SU-DHL-6 (cell line): ENCODE measurements around the gene RPL10.

Experiments used
- H2AFZ ChIP-seq: fragments of 200-600 bp; sonication (generic); 2 replicates; pipeline ENCODE4 v1.6.1; 2014; ENCODE audit warnings: low read depth, mild to moderate bottlenecking, moderate library complexity, mixed read lengths, antibody characterized with exemption, low read length; ENCODE audit not compliant: severe bottlenecking
- H3F3A ChIP-seq: fragments of 200-600 bp; shearing (Covaris generic); 2 replicates; pipeline ENCODE4 v1.6.0; 2016; ENCODE audit warnings: antibody characterized with exemption, mild to moderate bottlenecking; ENCODE audit not compliant: insufficient read depth
- H3K27ac ChIP-seq: fragments of 200-600 bp; sonication (generic); 2 replicates; pipeline ENCODE4 v1.5.1; 2016; ENCODE audit warnings: low read depth, mild to moderate bottlenecking, low read length, moderate library complexity, mixed read lengths
- H3K27me3 ChIP-seq: fragments of 200-600 bp; sonication (generic), shearing (Covaris generic); 2 replicates; pipeline ENCODE4 v1.6.0; 2014; ENCODE audit warnings: mild to moderate bottlenecking, low read length
- H3K36me3 ChIP-seq: fragments of 200-600 bp; sonication (generic); 2 replicates; pipeline ENCODE4 v1.6.1; 2014; ENCODE audit warnings: mild to moderate bottlenecking, low read length, mixed read lengths
- H3K4me2 ChIP-seq: fragments of 300-600, 200-600 bp; shearing (Covaris generic), sonication (generic); 2 replicates; pipeline ENCODE4 v1.6.0; 2014; ENCODE audit warnings: low read length, low read depth, mild to moderate bottlenecking; ENCODE audit not compliant: poor library complexity, severe bottlenecking
- H3K4me3 ChIP-seq: fragments of 200-600 bp; sonication (generic); 2 replicates; pipeline ENCODE4 v1.5.1; 2014; ENCODE audit warnings: antibody characterized with exemption, low read length, mild to moderate bottlenecking, mixed read lengths; ENCODE audit not compliant: insufficient read depth, poor library complexity, severe bottlenecking
- H3K79me2 ChIP-seq: fragments of 200-600 bp; sonication (generic); 2 replicates; pipeline ENCODE4 v1.6.1; 2014; ENCODE audit warnings: mild to moderate bottlenecking, low read length, moderate library complexity; ENCODE audit not compliant: insufficient read depth
- H3K9ac ChIP-seq: fragments of 200-600 bp; sonication (generic); 2 replicates; pipeline ENCODE4 v1.7.0; 2014; ENCODE audit warnings: mild to moderate bottlenecking, low read length
- H3K9me2 ChIP-seq: fragments of 200-600 bp; sonication (generic); replicated peaks from 2 replicates; pipeline ENCODE4 v1.6.1; 2014; ENCODE audit warnings: low read length; ENCODE audit not compliant: insufficient read depth
- H3K9me3 ChIP-seq: fragments of 200-600 bp; sonication (generic); 2 replicates; pipeline ENCODE4 v1.6.1; 2014; ENCODE audit warnings: low read length, mixed read lengths; ENCODE audit not compliant: insufficient read depth
- H4K20me1 ChIP-seq: fragments of 200-600 bp; sonication (generic); 2 replicates; pipeline ENCODE4 v1.6.1; 2014; ENCODE audit warnings: low read depth, mild to moderate bottlenecking, antibody characterized with exemption, low read length, moderate library complexity, mixed read lengths
- EZH2phosphoT487 ChIP-seq: fragments of 200-600 bp; sonication (generic), shearing (Covaris generic); conservative IDR thresholded peaks from 2 replicates; pipeline ENCODE4 v1.6.1; 2018; ENCODE audit warnings: mild to moderate bottlenecking, antibody characterized with exemption, low read length, moderate library complexity, mixed read lengths
- TF ChIP-seq, protein P1 (sequence below): fragments of 200-600 bp; sonication (generic); IDR thresholded peaks from one replicate; pipeline ENCODE4 v1.5.1; 2017; ENCODE audit warnings: antibody characterized with exemption, mild to moderate bottlenecking, low read length, moderate library complexity; ENCODE audit not compliant: insufficient read depth, poor library complexity, severe bottlenecking

The RPL10 gene

DNA sequence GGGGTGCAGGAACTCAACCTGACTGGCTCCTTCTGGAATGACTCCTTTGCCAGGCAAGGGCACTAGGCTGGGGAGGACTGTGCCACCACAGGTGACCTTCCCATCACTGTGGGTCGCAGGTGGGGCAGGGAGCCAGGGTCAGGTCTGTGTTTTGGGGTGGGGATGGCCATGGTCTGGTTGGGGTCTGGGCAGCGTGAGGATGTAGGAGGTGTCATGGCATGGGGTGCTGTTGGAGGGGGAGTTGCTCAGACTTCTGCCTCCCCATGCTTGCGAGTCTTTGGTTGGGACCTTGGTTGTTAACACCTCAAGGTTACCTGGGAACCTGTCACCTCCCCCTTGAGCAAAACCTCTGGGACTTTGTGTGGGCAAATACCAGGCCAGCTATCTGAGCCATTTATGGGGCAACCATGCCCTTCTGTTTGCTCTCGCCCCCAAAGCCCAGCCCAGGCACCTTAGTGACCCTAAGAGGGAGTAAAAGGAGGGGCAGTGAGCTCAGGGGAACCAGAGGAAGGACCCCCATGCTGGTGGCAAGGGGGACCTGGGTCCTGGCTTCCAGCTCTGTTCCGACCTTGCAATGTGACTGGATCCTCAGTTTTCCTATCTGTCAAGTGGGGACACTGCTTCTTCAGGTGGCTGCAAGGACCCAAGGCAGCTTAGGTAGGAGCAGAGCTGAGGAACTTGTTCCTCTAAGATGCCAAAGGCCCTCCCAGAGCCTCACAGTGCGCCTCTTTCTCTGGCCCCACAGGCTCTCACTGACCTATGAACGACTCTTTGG is 36.4 kb downstream of the RPL10 start:
- no peaks in the 10 kb centered on the region for H3K27me3 ChIP-seq
- H3K27ac ChIP-seq, result no peak overlapping the region
- no peak overlapping the region for H3K4me2 ChIP-seq
- no peak overlapping the region for H3K4me3 ChIP-seq
- no peaks in the 10 kb centered on the region for H3K36me3 ChIP-seq
- H3F3A ChIP-seq, result peaks cover 5% of the 10 kb centered on the region; the same call in 1 of the 2 replicates
- H2AFZ ChIP-seq, result no peak overlapping the region
- H3K9ac ChIP-seq, result no peak overlapping the region
- TF ChIP-seq, protein P1, sequence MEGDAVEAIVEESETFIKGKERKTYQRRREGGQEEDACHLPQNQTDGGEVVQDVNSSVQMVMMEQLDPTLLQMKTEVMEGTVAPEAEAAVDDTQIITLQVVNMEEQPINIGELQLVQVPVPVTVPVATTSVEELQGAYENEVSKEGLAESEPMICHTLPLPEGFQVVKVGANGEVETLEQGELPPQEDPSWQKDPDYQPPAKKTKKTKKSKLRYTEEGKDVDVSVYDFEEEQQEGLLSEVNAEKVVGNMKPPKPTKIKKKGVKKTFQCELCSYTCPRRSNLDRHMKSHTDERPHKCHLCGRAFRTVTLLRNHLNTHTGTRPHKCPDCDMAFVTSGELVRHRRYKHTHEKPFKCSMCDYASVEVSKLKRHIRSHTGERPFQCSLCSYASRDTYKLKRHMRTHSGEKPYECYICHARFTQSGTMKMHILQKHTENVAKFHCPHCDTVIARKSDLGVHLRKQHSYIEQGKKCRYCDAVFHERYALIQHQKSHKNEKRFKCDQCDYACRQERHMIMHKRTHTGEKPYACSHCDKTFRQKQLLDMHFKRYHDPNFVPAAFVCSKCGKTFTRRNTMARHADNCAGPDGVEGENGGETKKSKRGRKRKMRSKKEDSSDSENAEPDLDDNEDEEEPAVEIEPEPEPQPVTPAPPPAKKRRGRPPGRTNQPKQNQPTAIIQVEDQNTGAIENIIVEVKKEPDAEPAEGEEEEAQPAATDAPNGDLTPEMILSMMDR, result no peak
- TF ChIP-seq EZH2phosphoT487, result no peak
- no peaks in the 10 kb centered on the region for H3K9me2 ChIP-seq
- H4K20me1 ChIP-seq, result no peaks in the 10 kb centered on the region
- peaks cover 18% of the 10 kb centered on the region for H3K79me2 ChIP-seq
- no peaks in the 10 kb centered on the region for H3K9me3 ChIP-seq

DNA sequence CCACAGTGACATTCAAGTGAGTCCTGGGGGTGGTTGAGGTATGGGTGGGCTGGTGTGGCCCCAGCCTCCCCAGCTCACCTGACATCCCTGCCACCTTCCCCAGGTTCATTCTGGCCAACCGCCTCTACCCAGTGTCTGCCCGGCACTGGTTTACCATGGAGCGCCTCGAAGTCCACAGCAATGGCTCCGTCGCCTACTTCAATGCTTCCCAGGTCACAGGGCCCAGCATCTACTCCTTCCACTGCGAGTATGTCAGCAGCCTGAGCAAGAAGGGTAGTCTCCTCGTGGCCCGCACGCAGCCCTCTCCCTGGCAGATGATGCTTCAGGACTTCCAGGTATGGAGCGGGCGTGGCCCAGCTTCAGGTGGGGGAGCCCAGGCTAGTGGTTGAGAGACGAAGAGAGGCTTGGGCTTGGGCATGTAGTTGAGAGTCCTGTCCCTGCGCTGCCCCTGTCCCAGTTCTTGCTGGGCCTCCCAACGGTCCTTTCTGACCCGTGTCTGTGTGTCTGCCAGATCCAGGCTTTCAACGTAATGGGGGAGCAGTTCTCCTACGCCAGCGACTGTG is 37.1 kb downstream of the RPL10 start:
- H3K4me3 ChIP-seq, result no peak overlapping the region
- no peaks in the 10 kb centered on the region for H3K9me3 ChIP-seq
- H3K27ac ChIP-seq, result no peak overlapping the region
- no peaks in the 10 kb centered on the region for H3K27me3 ChIP-seq
- H3K79me2 ChIP-seq, result peaks cover 18% of the 10 kb centered on the region
- no peak overlapping the region for H3K4me2 ChIP-seq
- H3F3A ChIP-seq, result peaks cover 5% of the 10 kb centered on the region; the same call in 1 of the 2 replicates
- H3K9me2 ChIP-seq, result no peaks in the 10 kb centered on the region
- H3K36me3 ChIP-seq, result no peaks in the 10 kb centered on the region
- H3K9ac ChIP-seq, result no peak overlapping the region
- H4K20me1 ChIP-seq, result no peaks in the 10 kb centered on the region
- no peak overlapping the region for H2AFZ ChIP-seq
- TF ChIP-seq EZH2phosphoT487, result no peak

DNA sequence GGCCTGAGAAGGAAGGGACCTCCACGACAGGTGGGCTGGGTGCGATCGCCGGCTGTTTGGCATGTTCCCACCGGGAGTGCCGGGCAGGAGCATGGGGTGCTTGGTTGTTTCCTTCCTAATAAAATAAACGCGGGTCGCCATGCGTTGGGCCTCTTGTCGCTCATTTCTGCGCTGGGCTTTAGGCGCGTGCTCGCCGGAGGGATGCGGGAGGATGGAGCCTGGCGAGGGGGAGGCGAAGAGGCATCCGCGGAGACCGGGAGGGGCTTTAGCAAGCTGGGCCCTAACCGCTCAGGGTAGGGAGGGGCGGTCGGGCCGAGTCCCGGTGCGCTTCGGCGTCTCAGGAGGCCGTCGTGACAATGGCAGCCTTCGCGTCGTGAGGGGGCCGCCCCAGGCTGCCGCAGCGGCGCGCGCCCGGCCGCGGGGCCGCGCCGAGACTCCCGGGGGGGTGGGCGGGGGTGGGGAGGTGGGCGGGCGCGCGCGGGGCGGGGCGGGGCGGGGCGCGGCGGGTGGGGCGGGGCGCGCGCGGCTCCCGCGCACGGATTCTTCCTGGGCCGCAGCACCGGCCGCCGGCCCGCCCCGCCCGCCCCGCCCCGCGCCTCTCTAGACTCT is 38.3 kb downstream of the RPL10 start:
- Histone ChIP-seq H3F3A (peaks cover 5% of the 10 kb centered on the region; the same call in 1 of the 2 replicates), H3K36me3 (no peaks in the 10 kb centered on the region), H3K4me3 (peak overlapping the region; percentile 67), H4K20me1 (no peaks in the 10 kb centered on the region), H2AFZ (no peak overlapping the region), H3K9me3 (no peaks in the 10 kb centered on the region), H3K4me2 (peak overlapping the region; percentile 67), H3K79me2 (peaks cover 15% of the 10 kb centered on the region), H3K27me3 (no peaks in the 10 kb centered on the region), H3K27ac (peak overlapping the region; percentile 50), H3K9ac (peak overlapping the region; percentile 72), H3K9me2 (no peaks in the 10 kb centered on the region)
- TF ChIP-seq, protein P1, result no peak
- no peak for TF ChIP-seq EZH2phosphoT487
